GM12878 (cell line): Measurements from ENCODE around the gene AIF1L. TPM values are rescaled to one million over a fixed set of nuclear protein-coding genes. Genes with fewer than 3 reads are reported as not detected.

ENCODE experiments used
- ATAC-seq: fragments of 200-7000 bp; cut with Tn5 transposase; 3 replicates; pipeline ENCODE4 v1.9.1; 2020; ENCODE audit warnings: mild to moderate bottlenecking, moderate library complexity
- BruUV-seq: library from RNA; stranded (reverse); fragments of 400-500 nt; replicated peaks from 2 replicates; lab custom pipeline; 2021; lab: Mats Ljungman, UMichigan
- CTCF ChIA-PET: fragments of 300-600 bp; sonication (Branson Sonifier 250); formaldehyde crosslinking; extraction: SDS; loops from one replicate; lab custom pipeline; 2021; ENCODE audit warnings: inconsistent platforms; lab: Yijun Ruan, JAX
- POLR2A ChIA-PET: fragments of 350-600 bp; formaldehyde crosslinking; extraction: SDS; loops from one replicate; lab custom pipeline; 2021; ENCODE audit warnings: inconsistent platforms; lab: Charles Lee
- RAD21 ChIA-PET: fragments of 300-600 bp; sonication (Branson Sonifier 250); formaldehyde crosslinking; loops from one replicate; lab custom pipeline; 2023; ENCODE audit warnings: antibody characterized with exemption; ENCODE audit not compliant: unreplicated experiment; lab: Charles Lee
- SMC1A ChIA-PET: fragments of 300-600 bp; sonication (Branson Sonifier 250); formaldehyde crosslinking; loops from one replicate; lab custom pipeline; 2023; ENCODE audit not compliant: unreplicated experiment, uncharacterized antibody; lab: Charles Lee
- DNase-seq: peaks from one replicate; pipeline ENCODE4 v3.0.0-alpha.2; 2011; ENCODE audit warnings: low read depth, low spot score
- FAIRE-seq: peaks from 3 replicates; lab custom pipeline; 2011; peaks lifted over from hg19 to GRCh38; lab: Jason Lieb, UNC
- H2AFZ ChIP-seq: 2 replicates; pipeline ENCODE4 v1.6.0; 2011; ENCODE audit warnings: low read depth, low read length, control low read depth; ENCODE audit not compliant: control insufficient read depth
- H3K27ac ChIP-seq: 2 replicates; pipeline ENCODE4 v1.5.1; 2011; ENCODE audit warnings: control low read depth; ENCODE audit not compliant: control insufficient read depth, insufficient read depth
- H3K27me3 ChIP-seq, 2 experiments: replicated peaks in 1 of 2; 2 replicates each; pipeline versions ENCODE4 v1.6.0 to v1.6.1; 2011; ENCODE audit warnings: low read length in 1 of 2; ENCODE audit not compliant: control insufficient read depth in 2 of 2, insufficient read depth in 2 of 2
- H3K36me3 ChIP-seq, 2 experiments: 2 replicates each; pipeline ENCODE4 v1.5.1; 2011; ENCODE audit warnings: low read length in 1 of 2; ENCODE audit not compliant: control insufficient read depth in 2 of 2, insufficient read depth in 2 of 2
- H3K4me1 ChIP-seq: 2 replicates; pipeline ENCODE4 v1.6.1; 2011; ENCODE audit warnings: mild to moderate bottlenecking, low read length, moderate library complexity, mixed read lengths; ENCODE audit not compliant: control insufficient read depth, insufficient read depth
- H3K4me2 ChIP-seq: 2 replicates; pipeline ENCODE4 v1.6.0; 2011; ENCODE audit warnings: control low read depth; ENCODE audit not compliant: control insufficient read depth, insufficient read depth
- H3K4me3 ChIP-seq: fragments of 200-600 bp; sonication (generic); 2 replicates; pipeline ENCODE4 v1.5.1; 2016
- H3K79me2 ChIP-seq: 2 replicates; pipeline ENCODE4 v1.6.0; 2011; ENCODE audit warnings: low read length; ENCODE audit not compliant: control insufficient read depth, insufficient read depth
- H3K9ac ChIP-seq: 2 replicates; pipeline ENCODE4 v1.8.0; 2011; ENCODE audit warnings: low read length, control low read depth, mixed read lengths; ENCODE audit not compliant: control insufficient read depth, insufficient read depth
- H3K9me3 ChIP-seq: replicated peaks from 3 replicates; pipeline ENCODE4 v1.5.1; 2011; ENCODE audit warnings: mild to moderate bottlenecking, low read length; ENCODE audit not compliant: control insufficient read depth, insufficient read depth
- H4K20me1 ChIP-seq: 2 replicates; pipeline ENCODE4 v1.6.0; 2011; ENCODE audit not compliant: control insufficient read depth, insufficient read depth
- CTCF ChIP-seq, 3 experiments: IDR thresholded peaks in 2 of 3; conservative IDR thresholded peaks in 1 of 3; 2 replicates each; pipeline ENCODE4 v1.5.1; 2011; ENCODE audit warnings: low read depth in 3 of 3, low read length in 3 of 3, mild to moderate bottlenecking in 3 of 3, control low read depth in 2 of 3, moderate library complexity in 2 of 3, inconsistent platforms in 1 of 3, mixed read lengths in 1 of 3; ENCODE audit not compliant: control insufficient read depth in 2 of 3, insufficient read depth in 1 of 3; ENCODE audit errors: extremely low read depth in 1 of 3
- IRF5 ChIP-seq: fragments of 450-650 bp; IDR thresholded peaks from 2 replicates; pipeline ENCODE4 v1.6.1; 2017; ENCODE audit warnings: borderline replicate concordance
- MEF2A ChIP-seq: IDR thresholded peaks from 2 replicates; pipeline ENCODE4 v1.6.1; 2011; ENCODE audit warnings: low read depth, mild to moderate bottlenecking, low read length, moderate library complexity; ENCODE audit not compliant: insufficient read depth
- TBL1XR1 ChIP-seq: IDR thresholded peaks from 2 replicates; pipeline ENCODE4 v1.6.1; 2012; ENCODE audit warnings: low read depth, low read length, improper control_type of control experiment
- USF1 ChIP-seq: IDR thresholded peaks from 2 replicates; pipeline ENCODE4 v1.6.1; 2011; ENCODE audit warnings: borderline replicate concordance, low read depth, mild to moderate bottlenecking, moderate library complexity, mixed read lengths, low read length; ENCODE audit not compliant: insufficient read depth; ENCODE audit errors: extremely low read length
- YBX1 ChIP-seq: fragments of 450-650 bp; IDR thresholded peaks from 2 replicates; pipeline ENCODE4 v1.6.1; 2016; ENCODE audit warnings: antibody characterized with exemption
- YY1 ChIP-seq: IDR thresholded peaks from 2 replicates; pipeline ENCODE4 v1.6.1; 2011; ENCODE audit warnings: low read depth, mild to moderate bottlenecking, low read length
- ZNF592 ChIP-seq: fragments of 450-650 bp; IDR thresholded peaks from 2 replicates; pipeline ENCODE4 v1.6.1; 2017; ENCODE audit warnings: mild to moderate bottlenecking, moderate library complexity
- ZZZ3 ChIP-seq: IDR thresholded peaks from 2 replicates; pipeline ENCODE4 v1.6.1; 2011; ENCODE audit warnings: low read depth; ENCODE audit not compliant: control insufficient read depth, insufficient read length
- WGBS: methylation state at CpG from one replicate; pipeline ENCODE4 v1.1.6; 2016; ENCODE audit warnings: low lambda C conversion rate; ENCODE audit not compliant: insufficient replicate concordance, insufficient coverage; ENCODE audit errors: missing lambda C conversion rate; 5-methylcytosine and 5-hydroxymethylcytosine counted together
- in situ Hi-C: fragments of 300-500 bp; cut with MboI; formaldehyde crosslinking; loops from 9 replicates; pipeline ENCODE4 v1.14.3; 2018; ENCODE audit warnings: mixed read lengths
- intact Hi-C: fragments of 100-400 bp; cut with micrococcal nuclease; formaldehyde crosslinking; loops from one replicate; pipeline ENCODE4 v1.14.2; 2022; ENCODE audit not compliant: unreplicated experiment
- polyA plus RNA-seq, 11 experiments: library from polyadenylated mRNA; depleted of rRNA in 4 of 11; unstranded in 6 of 11; stranded (reverse) in 5 of 11; fragments of >200 nt; fragmentation: Nextera tagmentation in 4 of 11; fragmentation: Illumina TruSeq in 1 of 11; extraction: Ambion mirVana in 4 of 11; extraction: Trizol in 1 of 11; gene quantifications; 1 replicate in 1 of 11; 2 replicates in 10 of 11; pipeline versions ENCODE4 v1.2.1 to v1.2.3, GENCODE V29; 2011 to 2016; ENCODE audit warnings: inconsistent platforms in 2 of 11, missing spikeins in 2 of 11, low read depth in 1 of 11
- total RNA-seq, 4 experiments: library from RNA; depleted of rRNA in 3 of 4; stranded (reverse); fragments of >200 nt in 3 of 4; fragmentation: Illumina TruSeq in 1 of 4; extraction: Trizol in 1 of 4; gene quantifications; 2 replicates each; pipeline versions ENCODE4 v1.2.1 to v1.2.3, GENCODE V29; 2013 to 2021

The AIF1L gene
- total and polyA plus RNA-seq, 10 of the 15 experiments (the other 5 are each of a cell fraction or from before 2014, with no cell fraction given): 0.07 to 0.15 (median 0.08) TPM; not detected in 7

GRCh38 chr9:131087354-131087893, 8.9 kb upstream of the AIF1L start (continued):
- TF ChIP-seq YY1 (no peak), YBX1 (no peak)

GRCh38 chr9:131090025-131090787, 6.1 kb upstream of the AIF1L start:
- CTCF ChIA-PET: no interaction called here
- H2AFZ ChIP-seq: no peak overlapping the region
- intact Hi-C loops: no loop called here

More at GRCh38 chr9:131090025-131090787, 6.1 kb upstream of the AIF1L start:
- Histone ChIP-seq H3K9me3 (no peaks in the 10 kb centered on the region), H3K36me3 (no peaks in the 10 kb centered on the region), H3K9ac (no peak overlapping the region), H3K4me2 (no peak overlapping the region), H3K27ac (no peak overlapping the region), H3K4me1 (no peaks in the 10 kb centered on the region), H3K4me3 (no peak overlapping the region), H4K20me1 (no peaks in the 10 kb centered on the region), H3K27me3 (peaks cover 0 to 5% of the 10 kb centered on the region in 2 experiments; a peak in 3 of 4 replicates), H3K79me2 (no peaks in the 10 kb centered on the region)
- ATAC-seq (no peak), DNase-seq (no peak), FAIRE-seq (no peak)
- RAD21 ChIA-PET: no interaction called here
- 43% methylated on average over 13 of the region's 13 CpGs for WGBS
- SMC1A ChIA-PET: no interaction called here
- in situ Hi-C loops: no loop called here
- TF ChIP-seq TBL1XR1 (no peak), IRF5 (no peak), CTCF (IDR thresholded peaks at IDR 0.05 in 2 of 3, conservative IDR thresholded peaks at IDR 0.05 in 1 of 3; ENCODE audit: control insufficient read depth in 2 of 3, extremely low read depth in 1 of 3, insufficient read depth in 1 of 3, low read depth in 3 of 3, low read length in 3 of 3) (no peak), USF1 (no peak), ZNF592 (no peak), MEF2A (no peak), ZZZ3 (no peak)
- BruUV-seq: no TSS peak
- POLR2A ChIA-PET: no interaction called here
